Neuronal stem cell (in vitro differentiated cells): ENCODE measurements around the gene LTB4R.

ENCODE experiments used
- DNase-seq: peaks from one replicate; pipeline ENCODE4 v3.0.0-alpha.2; 2013; ENCODE audit warnings: low spot score
- H2AFZ ChIP-seq: one replicate; pipeline ENCODE4 v1.6.1; 2013; ENCODE audit warnings: mild to moderate bottlenecking, low read length, inconsistent platforms
- H2AK5ac ChIP-seq: 2 replicates; pipeline ENCODE4 v1.6.1; 2013; ENCODE audit warnings: low read depth, mild to moderate bottlenecking, inconsistent platforms, low read length, moderate library complexity, mixed read lengths
- H2BK120ac ChIP-seq: 2 replicates; pipeline ENCODE4 v1.6.1; 2013; ENCODE audit warnings: low read depth, mild to moderate bottlenecking, inconsistent platforms, low read length, moderate library complexity, mixed read lengths
- H2BK12ac ChIP-seq: one replicate; pipeline ENCODE4 v1.6.1; 2013; ENCODE audit warnings: low read length, inconsistent platforms
- H2BK15ac ChIP-seq: 2 replicates; pipeline ENCODE4 v1.6.1; 2013; ENCODE audit warnings: mild to moderate bottlenecking, low read length, inconsistent platforms, mixed read lengths
- H2BK5ac ChIP-seq: one replicate; pipeline ENCODE4 v1.6.1; 2013; ENCODE audit warnings: inconsistent platforms, mild to moderate bottlenecking, low read length, moderate library complexity
- H3K14ac ChIP-seq: one replicate; pipeline ENCODE4 v1.6.1; 2013; ENCODE audit warnings: low read length, inconsistent platforms
- H3K18ac ChIP-seq: 2 replicates; pipeline ENCODE4 v1.6.1; 2013; ENCODE audit warnings: low read length, inconsistent platforms
- H3K23ac ChIP-seq: 2 replicates; pipeline ENCODE4 v1.6.1; 2013; ENCODE audit warnings: low read depth, mild to moderate bottlenecking, mixed read lengths, low read length, inconsistent platforms; ENCODE audit not compliant: poor library complexity
- H3K27ac ChIP-seq: replicated peaks from 3 replicates; pipeline ENCODE4 v1.5.1; 2013; ENCODE audit warnings: low read length, inconsistent platforms
- H3K27me3 ChIP-seq, 3 experiments: 2 replicates each; pipeline ENCODE4 v1.6.1; 2013; ENCODE audit warnings: low read length in 3 of 3, mild to moderate bottlenecking in 2 of 3, inconsistent platforms in 1 of 3, low read depth in 1 of 3, mixed read lengths in 1 of 3, moderate library complexity in 1 of 3; ENCODE audit not compliant: control insufficient read depth in 3 of 3, insufficient read depth in 3 of 3
- H3K36me3 ChIP-seq, 2 donors: replicated peaks in 1 of 2; 2 replicates each; pipeline ENCODE4 v1.6.1; 2013; ENCODE audit warnings: low read length in 2 of 2; ENCODE audit not compliant: control insufficient read depth in 2 of 2, insufficient read depth in 2 of 2
- H3K4ac ChIP-seq: 2 replicates; pipeline ENCODE4 v1.6.1; 2013; ENCODE audit warnings: inconsistent platforms, mild to moderate bottlenecking, low read length, moderate library complexity
- H3K4me1 ChIP-seq, 2 donors: 1 replicate in 1 of 2; 2 replicates in 1 of 2; pipeline ENCODE4 v1.6.1; 2013; ENCODE audit warnings: low read length in 2 of 2, low read depth in 1 of 2; ENCODE audit not compliant: control insufficient read depth in 2 of 2, insufficient read depth in 1 of 2
- H3K4me2 ChIP-seq: one replicate; pipeline ENCODE4 v1.6.1; 2013; ENCODE audit warnings: mild to moderate bottlenecking, low read length, inconsistent platforms; ENCODE audit not compliant: insufficient read depth, poor library complexity, severe bottlenecking
- H3K4me3 ChIP-seq, 2 donors: 2 replicates each; pipeline ENCODE4 v1.5.1; 2013; ENCODE audit warnings: low read length in 2 of 2, mild to moderate bottlenecking in 2 of 2, inconsistent platforms in 1 of 2, moderate library complexity in 1 of 2
- H3K79me1 ChIP-seq: one replicate; pipeline ENCODE4 v1.6.1; 2013; ENCODE audit warnings: low read depth, mild to moderate bottlenecking, inconsistent platforms, low read length, moderate library complexity
- H3K9ac ChIP-seq: one replicate; pipeline ENCODE4 v1.6.1; 2013; ENCODE audit warnings: mild to moderate bottlenecking, low read depth, low read length, inconsistent platforms; ENCODE audit not compliant: poor library complexity
- H3K9me3 ChIP-seq, 2 donors: replicated peaks in 1 of 2; 2 replicates each; pipeline versions ENCODE3 to v1.6.1; 2013; ENCODE audit warnings: low read length in 2 of 2, mild to moderate bottlenecking in 2 of 2, inconsistent platforms in 1 of 2, low read depth in 1 of 2, mixed read lengths in 1 of 2, moderate library complexity in 1 of 2; ENCODE audit not compliant: control insufficient read depth in 2 of 2, insufficient read depth in 1 of 2
- H4K8ac ChIP-seq: one replicate; pipeline ENCODE4 v1.6.1; 2013; ENCODE audit warnings: low read depth, mild to moderate bottlenecking, inconsistent platforms, low read length, moderate library complexity
- H4K91ac ChIP-seq: one replicate; pipeline ENCODE4 v1.6.1; 2013; ENCODE audit warnings: low read length, low read depth, mild to moderate bottlenecking, inconsistent platforms; ENCODE audit not compliant: poor library complexity
- WGBS, 2 donors: extraction: QIAGEN DNeasy Blood & Tissue Kit; methylation state at CpG; one replicate each; pipeline ENCODE4 v1.1.7; 2013; ENCODE audit warnings: missing lambda C conversion rate in 2 of 2, mixed read lengths in 1 of 2; ENCODE audit not compliant: insufficient read length in 2 of 2, insufficient replicate concordance in 1 of 2; ENCODE audit errors: extremely low coverage in 2 of 2; 5-methylcytosine and 5-hydroxymethylcytosine counted together

LTB4R gene

GRCh38 chr14:24330973-24331674 lies 19.8 kb downstream of the LTB4R start:
- peak overlapping the region; percentile 87 for H2BK15ac ChIP-seq
- no peak overlapping the region for H3K4me2 ChIP-seq
- no peak overlapping the region for H3K4ac ChIP-seq
- no peak overlapping the region for H3K14ac ChIP-seq
- H2BK120ac ChIP-seq, result no peak overlapping the region
- H3K9me3 ChIP-seq, result no peaks in the 10 kb centered on the region
- WGBS, 2 donors, result no CpG with 5 or more reads among the region's 10 CpGs
- H2BK5ac ChIP-seq, result no peak overlapping the region
- peak overlapping the region; percentile 51 for H3K18ac ChIP-seq
- peak overlapping the region; percentile 92 for H3K23ac ChIP-seq
- no peaks in the 10 kb centered on the region for H3K36me3 ChIP-seq
- no peak for DNase-seq
- no peak overlapping the region for H3K4me3 ChIP-seq
- no peak overlapping the region for H2BK12ac ChIP-seq
- no peak overlapping the region for H3K27ac ChIP-seq
- no peak overlapping the region for H4K91ac ChIP-seq
- no peak overlapping the region for H3K9ac ChIP-seq
- peaks cover 2 to 16% of the 10 kb centered on the region in 2 donors for H3K4me1 ChIP-seq
- no peak overlapping the region for H2AK5ac ChIP-seq
- H3K79me1 ChIP-seq, result no peaks in the 10 kb centered on the region
- H4K8ac ChIP-seq, result no peak overlapping the region
- H2AFZ ChIP-seq, result no peak overlapping the region
- H3K27me3 ChIP-seq, result peaks cover 17 to 75% (median 64%) of the 10 kb centered on the region in 3 experiments

- H3K27me3 ChIP-seq, result peaks cover 17 to 82% (median 71%) of the 10 kb centered on the region in 3 experiments
- no peak overlapping the region for H3K4ac ChIP-seq
- no peak overlapping the region for H3K9ac ChIP-seq
- no peak overlapping the region for H2AK5ac ChIP-seq
- no peaks in the 10 kb centered on the region for H3K9me3 ChIP-seq
- no peak overlapping the region for H3K18ac ChIP-seq
- no peak overlapping the region for H3K23ac ChIP-seq
- no peaks in the 10 kb centered on the region for H3K36me3 ChIP-seq
- no peak overlapping the region for H4K8ac ChIP-seq
- no peak overlapping the region for H2BK5ac ChIP-seq
- no peak overlapping the region for H3K4me3 ChIP-seq
- H3K79me1 ChIP-seq, result no peaks in the 10 kb centered on the region
- no peak overlapping the region for H3K27ac ChIP-seq
- no peak overlapping the region for H4K91ac ChIP-seq
- H3K14ac ChIP-seq, result no peak overlapping the region
- H2BK120ac ChIP-seq, result no peak overlapping the region
- H2BK12ac ChIP-seq, result no peak overlapping the region
- no peak overlapping the region for H3K4me2 ChIP-seq
- H2BK15ac ChIP-seq, result no peak overlapping the region
- no CpG with 5 or more reads among the region's 26 CpGs for WGBS, 2 donors
- H3K4me1 ChIP-seq, result peaks cover 2 to 16% of the 10 kb centered on the region in 2 donors
- H2AFZ ChIP-seq, result peak overlapping the region; percentile 85
- no peak for DNase-seq
Observed at GRCh38 chr14:24331731-24332267, 20.5 kb downstream of the LTB4R start.

DNA sequence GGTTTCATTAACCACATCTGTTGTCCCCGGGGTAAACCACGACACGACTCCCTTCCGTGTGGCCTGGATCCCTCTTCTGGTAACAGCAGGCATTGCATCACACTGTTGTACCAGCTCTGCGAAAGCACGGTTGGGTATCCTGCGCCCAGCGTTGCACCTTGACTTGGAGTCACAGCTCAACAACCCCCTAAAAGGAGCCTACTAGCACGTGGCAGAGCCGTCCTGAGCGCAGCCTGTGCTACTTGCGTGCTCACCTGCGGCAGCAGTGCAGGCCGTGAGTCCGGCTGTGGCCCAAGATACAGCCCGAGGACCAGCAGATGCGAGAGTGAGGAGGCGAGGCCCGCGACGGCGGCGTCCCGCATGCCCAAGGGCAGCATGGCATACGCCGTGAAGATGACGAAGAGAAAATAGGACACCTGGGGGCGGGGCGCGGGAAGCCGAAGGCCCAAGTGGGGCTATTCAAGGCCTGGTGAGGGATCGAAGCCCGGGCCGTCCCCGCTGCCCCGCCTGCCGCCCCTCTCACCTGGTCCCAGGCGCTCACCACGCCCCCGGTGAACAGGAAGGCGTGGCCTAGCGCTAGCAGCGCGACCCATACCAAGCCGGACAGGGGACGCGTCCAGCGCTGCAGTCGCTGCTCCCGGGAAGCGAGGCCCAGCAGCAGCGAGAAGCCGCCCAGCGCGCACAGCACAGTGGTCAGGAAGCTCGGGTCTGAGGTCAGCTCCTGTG lies 21.1 kb downstream of the LTB4R start:
- Histone ChIP-seq H4K91ac (no peak overlapping the region), H3K14ac (peak overlapping the region; percentile 57), H3K9me3 (no peaks in the 10 kb centered on the region), H3K18ac (peak overlapping the region; percentile 92), H3K9ac (peak overlapping the region; percentile 85), H3K4me1 (peaks cover 2 to 13% of the 10 kb centered on the region in 2 donors), H3K23ac (peak overlapping the region; percentile 98), H2BK12ac (peak overlapping the region; percentile 95), H2AFZ (peak overlapping the region; percentile 85), H2BK5ac (no peak overlapping the region), H3K4ac (no peak overlapping the region), H2AK5ac (peak overlapping the region; percentile 85), H3K4me2 (peak overlapping the region; percentile 87), H3K27ac (no peak overlapping the region), H3K4me3 (peak overlapping the region; percentile 25 to 76), H3K27me3 (peaks cover 17 to 88% (median 74%) of the 10 kb centered on the region in 3 experiments), H4K8ac (no peak overlapping the region), H3K79me1 (no peaks in the 10 kb centered on the region), H2BK120ac (no peak overlapping the region), H2BK15ac (peak overlapping the region; percentile 21), H3K36me3 (no peaks in the 10 kb centered on the region)
- DNase-seq, result no peak
- no CpG with 5 or more reads among the region's 56 CpGs for WGBS, 2 donors
